GM12878 (cell line): ENCODE data around the gene FIBIN. TPM values are rescaled to one million over a fixed set of nuclear protein-coding genes. Genes with fewer than 3 reads are reported as not detected.

Experiments used
- ATAC-seq: fragments of 200-7000 bp; cut with Tn5 transposase; 3 replicates; pipeline ENCODE4 v1.9.1; 2020; ENCODE audit warnings: mild to moderate bottlenecking, moderate library complexity
- BruUV-seq: library from RNA; stranded (reverse); fragments of 400-500 nt; replicated peaks from 2 replicates; lab custom pipeline; 2021; lab: Mats Ljungman, UMichigan
- CTCF ChIA-PET: fragments of 300-600 bp; sonication (Branson Sonifier 250); formaldehyde crosslinking; extraction: SDS; loops from one replicate; lab custom pipeline; 2021; ENCODE audit warnings: inconsistent platforms; lab: Yijun Ruan, JAX
- POLR2A ChIA-PET: fragments of 350-600 bp; formaldehyde crosslinking; extraction: SDS; loops from one replicate; lab custom pipeline; 2021; ENCODE audit warnings: inconsistent platforms; lab: Charles Lee
- RAD21 ChIA-PET: fragments of 300-600 bp; sonication (Branson Sonifier 250); formaldehyde crosslinking; loops from one replicate; lab custom pipeline; 2023; ENCODE audit warnings: antibody characterized with exemption; ENCODE audit not compliant: unreplicated experiment; lab: Charles Lee
- SMC1A ChIA-PET: fragments of 300-600 bp; sonication (Branson Sonifier 250); formaldehyde crosslinking; loops from one replicate; lab custom pipeline; 2023; ENCODE audit not compliant: unreplicated experiment, uncharacterized antibody; lab: Charles Lee
- DNase-seq: peaks from one replicate; pipeline ENCODE4 v3.0.0-alpha.2; 2011; ENCODE audit warnings: low read depth, low spot score
- FAIRE-seq: peaks from 3 replicates; lab custom pipeline; 2011; peaks lifted over from hg19 to GRCh38; lab: Jason Lieb, UNC
- H2AFZ ChIP-seq: 2 replicates; pipeline ENCODE4 v1.6.0; 2011; ENCODE audit warnings: low read depth, low read length, control low read depth; ENCODE audit not compliant: control insufficient read depth
- H3K27ac ChIP-seq: 2 replicates; pipeline ENCODE4 v1.5.1; 2011; ENCODE audit warnings: control low read depth; ENCODE audit not compliant: control insufficient read depth, insufficient read depth
- H3K27me3 ChIP-seq, 2 experiments: replicated peaks in 1 of 2; 2 replicates each; pipeline versions ENCODE4 v1.6.0 to v1.6.1; 2011; ENCODE audit warnings: low read length in 1 of 2; ENCODE audit not compliant: control insufficient read depth in 2 of 2, insufficient read depth in 2 of 2
- H3K36me3 ChIP-seq, 2 experiments: 2 replicates each; pipeline ENCODE4 v1.5.1; 2011; ENCODE audit warnings: low read length in 1 of 2; ENCODE audit not compliant: control insufficient read depth in 2 of 2, insufficient read depth in 2 of 2
- H3K4me1 ChIP-seq: 2 replicates; pipeline ENCODE4 v1.6.1; 2011; ENCODE audit warnings: mild to moderate bottlenecking, low read length, moderate library complexity, mixed read lengths; ENCODE audit not compliant: control insufficient read depth, insufficient read depth
- H3K4me2 ChIP-seq: 2 replicates; pipeline ENCODE4 v1.6.0; 2011; ENCODE audit warnings: control low read depth; ENCODE audit not compliant: control insufficient read depth, insufficient read depth
- H3K4me3 ChIP-seq: fragments of 200-600 bp; sonication (generic); 2 replicates; pipeline ENCODE4 v1.5.1; 2016
- H3K79me2 ChIP-seq: 2 replicates; pipeline ENCODE4 v1.6.0; 2011; ENCODE audit warnings: low read length; ENCODE audit not compliant: control insufficient read depth, insufficient read depth
- H3K9ac ChIP-seq: 2 replicates; pipeline ENCODE4 v1.8.0; 2011; ENCODE audit warnings: low read length, control low read depth, mixed read lengths; ENCODE audit not compliant: control insufficient read depth, insufficient read depth
- H3K9me3 ChIP-seq: replicated peaks from 3 replicates; pipeline ENCODE4 v1.5.1; 2011; ENCODE audit warnings: mild to moderate bottlenecking, low read length; ENCODE audit not compliant: control insufficient read depth, insufficient read depth
- H4K20me1 ChIP-seq: 2 replicates; pipeline ENCODE4 v1.6.0; 2011; ENCODE audit not compliant: control insufficient read depth, insufficient read depth
- CBX5 ChIP-seq: sonication (generic); IDR thresholded peaks from 2 replicates; pipeline ENCODE4 v1.6.1; 2016; ENCODE audit warnings: low read depth, moderate library complexity, mild to moderate bottlenecking, inconsistent platforms
- EP300 ChIP-seq, 2 experiments: fragments of 150-350 bp in 1 of 2; IDR thresholded peaks; 2 replicates each; pipeline ENCODE4 v1.6.1; 2011 to 2012; ENCODE audit warnings: low read depth in 2 of 2, low read length in 2 of 2, borderline replicate concordance in 1 of 2, improper control_type of control experiment in 1 of 2, inconsistent platforms in 1 of 2; ENCODE audit not compliant: control insufficient read depth in 1 of 2
- ESRRA ChIP-seq: IDR thresholded peaks from 2 replicates; pipeline ENCODE4 v1.6.1; 2012; ENCODE audit warnings: mild to moderate bottlenecking, low read length, improper control_type of control experiment
- GABPA ChIP-seq: IDR thresholded peaks from 2 replicates; pipeline ENCODE4 v1.6.1; 2014; ENCODE audit warnings: antibody characterized with exemption, low read depth, mild to moderate bottlenecking, inconsistent platforms
- KAT2A ChIP-seq: conservative IDR thresholded peaks from 2 replicates; pipeline ENCODE4 v1.6.1; 2011; ENCODE audit warnings: low read depth, low read length; ENCODE audit not compliant: control insufficient read depth
- MXI1 ChIP-seq: fragments of 150-350 bp; IDR thresholded peaks from 2 replicates; pipeline ENCODE4 v1.6.1; 2011; ENCODE audit warnings: low read depth, mild to moderate bottlenecking, inconsistent platforms, low read length, improper control_type of control experiment
- NBN ChIP-seq: fragments of 450-650 bp; IDR thresholded peaks from 2 replicates; pipeline ENCODE4 v1.6.1; 2016
- NFYA ChIP-seq: IDR thresholded peaks from 2 replicates; pipeline ENCODE4 v1.6.1; 2011; ENCODE audit warnings: low read depth, mild to moderate bottlenecking, low read length, improper control_type of control experiment, borderline replicate concordance
- NRF1 ChIP-seq: conservative IDR thresholded peaks from 2 replicates; pipeline ENCODE4 v1.6.1; 2011; ENCODE audit warnings: mild to moderate bottlenecking, low read depth, low read length, improper control_type of control experiment
- RBBP5 ChIP-seq: fragments of 200-600 bp; sonication (generic); conservative IDR thresholded peaks from 2 replicates; pipeline ENCODE4 v1.6.1; 2016
- SIX5 ChIP-seq: IDR thresholded peaks from 2 replicates; pipeline ENCODE4 v1.6.1; 2011; ENCODE audit warnings: mild to moderate bottlenecking, low read depth, low read length, moderate library complexity; ENCODE audit not compliant: severe bottlenecking
- SMAD5 ChIP-seq: IDR thresholded peaks from 2 replicates; pipeline ENCODE4 v1.6.1; 2016; ENCODE audit warnings: antibody characterized with exemption, low read depth
- SPI1 ChIP-seq: IDR thresholded peaks from 2 replicates; pipeline ENCODE4 v1.6.1; 2011; ENCODE audit warnings: low read depth, mild to moderate bottlenecking, low read length, moderate library complexity, borderline replicate concordance; ENCODE audit not compliant: insufficient read depth
- TCF3 ChIP-seq: IDR thresholded peaks from 2 replicates; pipeline ENCODE4 v1.6.1; 2012; ENCODE audit warnings: low read depth, mild to moderate bottlenecking, low read length, borderline replicate concordance; ENCODE audit not compliant: insufficient read depth
- WGBS: methylation state at CpG from one replicate; pipeline ENCODE4 v1.1.6; 2016; ENCODE audit warnings: low lambda C conversion rate; ENCODE audit not compliant: insufficient replicate concordance, insufficient coverage; ENCODE audit errors: missing lambda C conversion rate; 5-methylcytosine and 5-hydroxymethylcytosine counted together
- in situ Hi-C: fragments of 300-500 bp; cut with MboI; formaldehyde crosslinking; loops from 9 replicates; pipeline ENCODE4 v1.14.3; 2018; ENCODE audit warnings: mixed read lengths
- intact Hi-C: fragments of 100-400 bp; cut with micrococcal nuclease; formaldehyde crosslinking; loops from one replicate; pipeline ENCODE4 v1.14.2; 2022; ENCODE audit not compliant: unreplicated experiment
- polyA plus RNA-seq, 11 experiments: library from polyadenylated mRNA; depleted of rRNA in 4 of 11; unstranded in 6 of 11; stranded (reverse) in 5 of 11; fragments of >200 nt; fragmentation: Nextera tagmentation in 4 of 11; fragmentation: Illumina TruSeq in 1 of 11; extraction: Ambion mirVana in 4 of 11; extraction: Trizol in 1 of 11; gene quantifications; 1 replicate in 1 of 11; 2 replicates in 10 of 11; pipeline versions ENCODE4 v1.2.1 to v1.2.3, GENCODE V29; 2011 to 2016; ENCODE audit warnings: inconsistent platforms in 2 of 11, missing spikeins in 2 of 11, low read depth in 1 of 11
- total RNA-seq, 4 experiments: library from RNA; depleted of rRNA in 3 of 4; stranded (reverse); fragments of >200 nt in 3 of 4; fragmentation: Illumina TruSeq in 1 of 4; extraction: Trizol in 1 of 4; gene quantifications; 2 replicates each; pipeline versions ENCODE4 v1.2.1 to v1.2.3, GENCODE V29; 2013 to 2021
- TF ChIP-seq, protein P1 (sequence below): fragments of 450-650 bp; IDR thresholded peaks from 2 replicates; pipeline ENCODE4 v1.6.1; 2014; ENCODE audit warnings: mild to moderate bottlenecking

The FIBIN gene
- total and polyA plus RNA-seq, 10 of the 15 experiments (the other 5 are each of a cell fraction or from before 2014, with no cell fraction given) = not detected

DNA sequence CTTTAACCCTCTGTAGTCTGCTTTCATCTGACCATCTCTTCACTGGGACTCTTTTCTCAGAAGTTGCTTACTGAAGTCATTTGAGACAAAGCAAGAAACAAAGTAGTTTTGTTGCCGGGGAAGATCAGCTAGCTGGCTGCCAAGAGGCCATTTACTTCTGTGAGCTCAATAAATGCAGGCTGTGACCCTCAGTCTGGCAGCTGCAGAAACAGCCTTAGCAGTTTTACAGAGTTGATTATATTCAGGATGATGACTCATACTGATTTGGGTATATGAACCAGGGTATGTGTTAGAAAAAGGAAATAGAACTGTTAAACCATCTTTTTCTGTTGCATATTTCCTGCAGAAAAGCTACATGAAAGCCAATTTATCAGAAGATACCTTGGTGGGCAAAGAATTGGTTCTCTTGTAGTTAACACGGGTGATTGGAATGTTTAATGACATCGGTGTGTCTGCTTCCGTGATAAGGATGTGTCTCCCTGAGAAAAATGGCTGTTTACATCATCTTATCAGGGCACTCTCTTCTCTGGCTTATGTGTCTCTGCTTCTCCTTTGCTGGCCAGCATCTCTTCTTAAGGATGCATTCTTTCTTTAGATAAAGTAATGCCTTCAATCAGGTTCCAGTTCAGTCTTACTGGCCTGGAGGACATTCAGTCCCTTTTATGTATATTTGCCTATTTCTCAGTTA is 18.5 kb downstream of the FIBIN start (continued):
- TF ChIP-seq CBX5 = no peak
- TF ChIP-seq SIX5 = no peak
- TF ChIP-seq SMAD5 = no peak
- TF ChIP-seq TCF3 = no peak
- TF ChIP-seq MXI1 = no peak

DNA sequence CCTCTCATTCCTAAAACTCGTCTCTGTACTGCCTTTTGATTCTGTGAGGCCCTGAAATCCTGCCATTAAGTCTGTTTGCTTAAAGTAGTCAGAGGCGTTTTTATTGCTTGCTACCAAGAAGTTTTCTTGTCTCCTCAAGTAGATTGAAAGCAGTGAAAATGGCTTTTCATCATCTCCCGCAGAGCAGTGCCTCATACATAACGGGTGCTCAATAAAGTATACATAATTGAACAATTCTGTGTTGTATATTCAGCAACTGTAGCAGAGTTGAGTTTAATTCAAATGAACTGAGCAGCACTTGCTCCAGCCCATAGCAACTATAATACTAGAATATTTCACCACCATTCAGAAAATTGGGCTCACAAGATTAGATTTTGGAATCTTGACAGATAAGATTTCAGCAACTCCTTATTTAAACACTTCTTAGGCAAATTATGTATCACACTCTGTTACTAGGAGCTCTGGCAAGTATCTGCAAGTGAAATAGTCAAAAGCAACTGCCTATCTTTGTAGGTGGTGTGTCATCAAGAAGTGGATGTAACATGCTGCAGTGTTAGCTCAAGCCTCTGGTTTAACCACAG is 20.0 kb downstream of the FIBIN start:
- 31% methylated on average over 4 of the region's 4 CpGs for WGBS
- Histone ChIP-seq H3K4me3 (no peak overlapping the region), H3K27ac (no peak overlapping the region), H3K79me2 (no peaks in the 10 kb centered on the region), H3K4me2 (no peak overlapping the region), H3K4me1 (no peaks in the 10 kb centered on the region), H3K36me3 (no peaks in the 10 kb centered on the region), H3K9ac (no peak overlapping the region), H4K20me1 (no peaks in the 10 kb centered on the region), H3K9me3 (no peaks in the 10 kb centered on the region), H2AFZ (no peak overlapping the region), H3K27me3 (no peaks in the 10 kb centered on the region)
- DNase-seq (no peak), FAIRE-seq (no peak), ATAC-seq (no peak)
- BruUV-seq = no TSS peak
- intact Hi-C loops (no loop called here), in situ Hi-C loops (no loop called here)
- SMC1A ChIA-PET = no interaction called here
- CTCF ChIA-PET = no interaction called here
- RAD21 ChIA-PET = no interaction called here
- POLR2A ChIA-PET = no interaction called here
- TF ChIP-seq NRF1 (no peak), ESRRA (no peak), GABPA (no peak), TCF3 (no peak), SPI1 (no peak), RBBP5 (no peak), EP300 (IDR thresholded peaks at IDR 0.05; ENCODE audit: borderline replicate concordance in 1 of 2, control insufficient read depth in 1 of 2, low read depth in 2 of 2, low read length in 2 of 2) (no peak), NBN (no peak), NFYA (no peak), KAT2A (no peak)
- TF ChIP-seq, protein P1, sequence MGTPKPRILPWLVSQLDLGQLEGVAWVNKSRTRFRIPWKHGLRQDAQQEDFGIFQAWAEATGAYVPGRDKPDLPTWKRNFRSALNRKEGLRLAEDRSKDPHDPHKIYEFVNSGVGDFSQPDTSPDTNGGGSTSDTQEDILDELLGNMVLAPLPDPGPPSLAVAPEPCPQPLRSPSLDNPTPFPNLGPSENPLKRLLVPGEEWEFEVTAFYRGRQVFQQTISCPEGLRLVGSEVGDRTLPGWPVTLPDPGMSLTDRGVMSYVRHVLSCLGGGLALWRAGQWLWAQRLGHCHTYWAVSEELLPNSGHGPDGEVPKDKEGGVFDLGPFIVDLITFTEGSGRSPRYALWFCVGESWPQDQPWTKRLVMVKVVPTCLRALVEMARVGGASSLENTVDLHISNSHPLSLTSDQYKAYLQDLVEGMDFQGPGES = no peak
